ENCODE measurements around the gene SCARF2. TPM values are rescaled to one million over a fixed set of nuclear protein-coding genes. Genes with fewer than 3 reads are reported as not detected.

The SCARF2 gene
- total and polyA plus RNA-seq, 2 donors (not counting 1 experiment from before 2014, with no cell fraction given) = 0.86 to 1.3 TPM

DNA sequence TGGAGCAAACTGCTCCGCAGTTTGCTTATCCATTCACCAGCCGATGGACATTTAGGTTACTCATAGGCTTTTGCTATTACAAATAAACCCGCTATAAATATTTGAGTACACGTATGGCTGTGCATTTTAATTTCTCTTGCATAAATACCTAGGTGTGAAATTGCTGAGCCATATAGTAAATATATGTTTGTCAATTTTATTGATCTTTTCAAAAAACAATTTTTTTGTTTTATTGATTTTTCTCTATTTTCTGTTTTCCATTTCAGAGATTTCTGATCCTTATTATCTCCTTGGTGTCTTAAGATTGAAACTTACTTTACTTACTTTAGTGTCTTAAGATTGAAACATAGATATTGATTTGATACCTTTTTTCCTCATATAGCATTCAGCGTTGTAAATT, 39.2 kb downstream of the SCARF2 start:
- no peak overlapping the region for H2AFZ ChIP-seq (ENCODE audit: insufficient read depth, low read depth, low read length, poor library complexity, severe bottlenecking)
- H3K9me3 ChIP-seq (ENCODE audit: control extremely low read depth in 1 of 3, control insufficient read depth in 2 of 3, insufficient read depth in 1 of 3, low read length in 2 of 3) = no peaks in the 10 kb centered on the region
- WGBS (ENCODE audit: insufficient coverage) = no CpG with 5 or more reads among the region's 5 CpGs
- intact Hi-C loops (cut with micrococcal nuclease) = no loop called here
- H3K4me3 ChIP-seq (ENCODE audit: control extremely low read depth in 1 of 5, extremely low read depth in 1 of 5, insufficient read depth in 1 of 5, low read depth in 2 of 5, low read length in 4 of 5) = no peak overlapping the region
- ATAC-seq (ENCODE audit: low read depth) = no peak
- ChIA-PET CTCF (no interaction called here), POLR2A (no interaction called here)
- no peak overlapping the region for H3K9ac ChIP-seq (ENCODE audit: low read length)
- no peak overlapping the region for H3K27ac ChIP-seq (ENCODE audit: low read length in 2 of 2)
- no peak for DNase-seq
- H3K27me3 ChIP-seq (replicated peaks in 1 of 4; ENCODE audit: control extremely low read depth in 1 of 4, control insufficient read depth in 3 of 4, insufficient read depth in 4 of 4, low read length in 3 of 4) = no peaks in the 10 kb centered on the region
- peaks cover 33% of the 10 kb centered on the region for H3K79me2 ChIP-seq (ENCODE audit: control insufficient read depth, insufficient read depth, low read length)
- no peak overlapping the region for H3K27ac Mint-ChIP-seq
- H3K4me1 Mint-ChIP-seq = peaks cover 27% of the 10 kb centered on the region
- H3K4me3 Mint-ChIP-seq = no peak overlapping the region
- TF ChIP-seq, protein P1, sequence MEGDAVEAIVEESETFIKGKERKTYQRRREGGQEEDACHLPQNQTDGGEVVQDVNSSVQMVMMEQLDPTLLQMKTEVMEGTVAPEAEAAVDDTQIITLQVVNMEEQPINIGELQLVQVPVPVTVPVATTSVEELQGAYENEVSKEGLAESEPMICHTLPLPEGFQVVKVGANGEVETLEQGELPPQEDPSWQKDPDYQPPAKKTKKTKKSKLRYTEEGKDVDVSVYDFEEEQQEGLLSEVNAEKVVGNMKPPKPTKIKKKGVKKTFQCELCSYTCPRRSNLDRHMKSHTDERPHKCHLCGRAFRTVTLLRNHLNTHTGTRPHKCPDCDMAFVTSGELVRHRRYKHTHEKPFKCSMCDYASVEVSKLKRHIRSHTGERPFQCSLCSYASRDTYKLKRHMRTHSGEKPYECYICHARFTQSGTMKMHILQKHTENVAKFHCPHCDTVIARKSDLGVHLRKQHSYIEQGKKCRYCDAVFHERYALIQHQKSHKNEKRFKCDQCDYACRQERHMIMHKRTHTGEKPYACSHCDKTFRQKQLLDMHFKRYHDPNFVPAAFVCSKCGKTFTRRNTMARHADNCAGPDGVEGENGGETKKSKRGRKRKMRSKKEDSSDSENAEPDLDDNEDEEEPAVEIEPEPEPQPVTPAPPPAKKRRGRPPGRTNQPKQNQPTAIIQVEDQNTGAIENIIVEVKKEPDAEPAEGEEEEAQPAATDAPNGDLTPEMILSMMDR (IDR thresholded peaks at IDR 0.05) = no peak
- no peak for TF ChIP-seq EZH2 (IDR thresholded peaks at IDR 0.05; ENCODE audit: borderline replicate concordance, insufficient read depth, low read depth, low read length, poor library complexity, severe bottlenecking)
- H4K20me1 ChIP-seq (ENCODE audit: control insufficient read depth, insufficient read depth, low read length, poor library complexity, severe bottlenecking) = no peaks in the 10 kb centered on the region
- peaks cover 0 to 11% of the 10 kb centered on the region in 2 experiments for H3K36me3 ChIP-seq (replicated peaks in 1 of 2; ENCODE audit: control extremely low read depth in 1 of 2, control insufficient read depth in 1 of 2, extremely low read depth in 1 of 2, insufficient read depth in 2 of 2, low read length in 1 of 2)
- H3K4me2 ChIP-seq (replicated peaks; ENCODE audit: low read depth, low read length, poor library complexity, severe bottlenecking) = no peak overlapping the region
- H3K27me3 Mint-ChIP-seq = no peaks in the 10 kb centered on the region
- H3K9me3 Mint-ChIP-seq (ENCODE audit: insufficient read depth) = no peaks in the 10 kb centered on the region
- peaks cover 8 to 22% of the 10 kb centered on the region in 2 donors for H3K4me1 ChIP-seq (ENCODE audit: control insufficient read depth in 2 of 2, insufficient read depth in 2 of 2, low read length in 2 of 2)

DNA sequence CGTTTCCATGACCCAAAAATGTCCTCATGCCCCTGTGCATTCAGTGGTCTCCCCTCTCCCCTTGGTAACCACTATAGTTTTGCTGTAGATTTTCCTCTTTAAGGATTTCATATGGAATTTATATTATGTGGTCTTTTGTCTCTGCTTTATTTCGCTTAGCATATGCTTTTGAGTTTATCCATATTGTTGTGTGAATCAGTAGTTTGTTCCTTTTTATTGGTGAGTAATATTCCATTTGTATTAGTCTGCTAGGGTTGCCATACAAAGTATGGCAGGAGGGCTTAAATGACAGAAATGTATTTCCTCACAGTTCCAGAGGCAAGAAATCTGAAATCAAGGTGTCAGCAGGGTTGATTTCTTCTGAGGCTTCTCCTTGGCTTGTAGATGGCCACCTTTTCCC, 40.1 kb downstream of the SCARF2 start:
- H3K4me3 Mint-ChIP-seq = no peak overlapping the region
- no peak overlapping the region for H3K9ac ChIP-seq (ENCODE audit: low read length)
- POLR2A ChIA-PET = no interaction called here
- no peak overlapping the region for H2AFZ ChIP-seq (ENCODE audit: insufficient read depth, low read depth, low read length, poor library complexity, severe bottlenecking)
- peaks cover 10 to 25% of the 10 kb centered on the region in 2 donors for H3K4me1 ChIP-seq (ENCODE audit: control insufficient read depth in 2 of 2, insufficient read depth in 2 of 2, low read length in 2 of 2)
- TF ChIP-seq, protein P1 (IDR thresholded peaks at IDR 0.05) = no peak
- no peak for TF ChIP-seq EZH2 (IDR thresholded peaks at IDR 0.05; ENCODE audit: borderline replicate concordance, insufficient read depth, low read depth, low read length, poor library complexity, severe bottlenecking)
- no peak overlapping the region for H3K4me2 ChIP-seq (replicated peaks; ENCODE audit: low read depth, low read length, poor library complexity, severe bottlenecking)
- CTCF ChIA-PET = no interaction called here
- H3K9me3 Mint-ChIP-seq (ENCODE audit: insufficient read depth) = no peaks in the 10 kb centered on the region
- H3K4me3 ChIP-seq (ENCODE audit: control extremely low read depth in 1 of 5, extremely low read depth in 1 of 5, insufficient read depth in 1 of 5, low read depth in 2 of 5, low read length in 4 of 5) = no peak overlapping the region
- no peaks in the 10 kb centered on the region for H3K27me3 ChIP-seq (replicated peaks in 1 of 4; ENCODE audit: control extremely low read depth in 1 of 4, control insufficient read depth in 3 of 4, insufficient read depth in 4 of 4, low read length in 3 of 4)
- H3K27me3 Mint-ChIP-seq = no peaks in the 10 kb centered on the region
- peaks cover 29% of the 10 kb centered on the region for H3K4me1 Mint-ChIP-seq
- no peak overlapping the region for H3K27ac Mint-ChIP-seq
- DNase-seq = no peak
- peaks cover 33% of the 10 kb centered on the region for H3K79me2 ChIP-seq (ENCODE audit: control insufficient read depth, insufficient read depth, low read length)
- no peaks in the 10 kb centered on the region for H4K20me1 ChIP-seq (ENCODE audit: control insufficient read depth, insufficient read depth, low read length, poor library complexity, severe bottlenecking)
- intact Hi-C loops (cut with micrococcal nuclease) = no loop called here
- H3K36me3 ChIP-seq (replicated peaks in 1 of 2; ENCODE audit: control extremely low read depth in 1 of 2, control insufficient read depth in 1 of 2, extremely low read depth in 1 of 2, insufficient read depth in 2 of 2, low read length in 1 of 2) = peaks cover 0 to 9% of the 10 kb centered on the region in 2 experiments
- no peak overlapping the region for H3K27ac ChIP-seq (ENCODE audit: low read length in 2 of 2)
- ATAC-seq (ENCODE audit: low read depth) = no peak
- H3K9me3 ChIP-seq (ENCODE audit: control extremely low read depth in 1 of 3, control insufficient read depth in 2 of 3, insufficient read depth in 1 of 3, low read length in 2 of 3) = no peaks in the 10 kb centered on the region
- 100% methylated on average over 2 of the region's 2 CpGs for WGBS (ENCODE audit: insufficient coverage)

Measured in B cell (primary cell).